GM19468 (cell line): ENCODE data around the gene TRAPPC3.

ENCODE experiments used
- ATAC-seq: cut with Tn5 transposase; IDR thresholded peaks from one replicate; pipeline ENCODE4 v1.9.1; 2021; ENCODE audit warnings: mild to moderate bottlenecking, moderate library complexity, moderate number of reproducible peaks; ENCODE audit not compliant: unreplicated experiment; ENCODE audit errors: extremely low read depth

Gene TRAPPC3

GRCh38 chr1:36128905-36129206 lies 20.4 kb downstream of the TRAPPC3 start:
- ATAC-seq = no peak

GRCh38 chr1:36128126-36128904 lies 21.0 kb downstream of the TRAPPC3 start:
- ATAC-seq = no peak

- ATAC-seq = no peak
These were observed 22.3 kb downstream of the TRAPPC3 start for GRCh38 chr1:36126797-36127500.

- no peak for ATAC-seq
These were observed 23.1 kb downstream of the TRAPPC3 start for GRCh38 chr1:36126005-36126716.

- no peak for ATAC-seq
These were observed 23.9 kb downstream of the TRAPPC3 start, which contains the start of gene COL8A2 for GRCh38 chr1:36125129-36125991. Gene COL8A2, minus strand, starts transcription at chr1:36125222. Its CDS starts 24,980 bp downstream, at chr1:36100242.

- ATAC-seq = no peak
These were observed 24.7 kb downstream of the TRAPPC3 start for GRCh38 chr1:36124404-36125128.

- no peak for ATAC-seq
These were observed 25.9 kb downstream of the TRAPPC3 start for GRCh38 chr1:36123356-36123755.

- no peak for ATAC-seq
These were observed 26.9 kb downstream of the TRAPPC3 start for GRCh38 chr1:36122062-36123030.

GRCh38 chr1:36119456-36119855 lies 29.8 kb downstream of the TRAPPC3 start:
- no peak for ATAC-seq

GRCh38 chr1:36118447-36119204 lies 30.7 kb downstream of the TRAPPC3 start:
- no peak for ATAC-seq

- ATAC-seq = no peak
These were observed 32.4 kb downstream of the TRAPPC3 start for GRCh38 chr1:36116901-36117300.

GRCh38 chr1:36115931-36116330 lies 33.4 kb downstream of the TRAPPC3 start:
- no peak for ATAC-seq

- ATAC-seq = no peak
These were observed 34.1 kb downstream of the TRAPPC3 start for GRCh38 chr1:36115200-36115669.

GRCh38 chr1:36114371-36114770 lies 34.9 kb downstream of the TRAPPC3 start:
- ATAC-seq = no peak

- ATAC-seq = no peak
These were observed 36.5 kb downstream of the TRAPPC3 start for GRCh38 chr1:36112823-36113222.

- ATAC-seq = no peak
These were observed 38.1 kb downstream of the TRAPPC3 start for GRCh38 chr1:36111151-36111550.

GRCh38 chr1:36109041-36109679 lies 40.1 kb downstream of the TRAPPC3 start:
- no peak for ATAC-seq
